K562 (cell line): ENCODE measurements around the gene CLSTN1. TPM values are rescaled to one million over a fixed set of nuclear protein-coding genes. Genes with fewer than 3 reads are reported as not detected.
A peak's percentile ranks its signal among the peaks of the same experiment; 100 is the strongest.

ENCODE experiments used
- ATAC-seq: fragments of 200-7000 bp; cut with Tn5 transposase; 3 replicates; pipeline ENCODE4 v1.9.1; 2020; ENCODE audit warnings: moderate library complexity
- BruUV-seq: library from RNA; stranded (reverse); fragments of 400-500 nt; replicated peaks from 2 replicates; lab custom pipeline; 2021; lab: Mats Ljungman, UMichigan
- CTCF ChIA-PET: fragments of 300-600 bp; formaldehyde crosslinking; extraction: SDS; loops from one replicate; lab custom pipeline; 2021; ENCODE audit warnings: low intra/inter-chr PET ratio; lab: Yijun Ruan, JAX
- POLR2A ChIA-PET: fragments of 300-600, 350-650 bp; sonication (Branson Sonifier 250); formaldehyde crosslinking; extraction: SDS; loops from one replicate; lab custom pipeline; 2021; ENCODE audit warnings: antibody characterized with exemption, inconsistent platforms; lab: Yijun Ruan, JAX
- DNase-seq, 4 experiments: peaks; one replicate each; pipeline versions ENCODE4 v3.0.0 to v3.0.0-alpha.2; 2011 to 2018; ENCODE audit warnings: low spot score in 3 of 4, mixed read lengths in 3 of 4; ENCODE audit errors: extremely low read depth in 1 of 4
- FAIRE-seq: peaks from 2 replicates; lab custom pipeline; 2011; peaks lifted over from hg19 to GRCh38; lab: Jason Lieb, UNC
- H2AFZ ChIP-seq: 2 replicates; pipeline ENCODE4 v1.6.0; 2011; ENCODE audit warnings: low read depth, low read length, control low read depth, inconsistent platforms
- H3K27ac ChIP-seq: fragments of 200-600 bp; 3 replicates; pipeline ENCODE4 v1.8.0; 2011; ENCODE audit warnings: low read depth, mild to moderate bottlenecking, control low read depth, inconsistent platforms, low read length, moderate library complexity, mixed read lengths; ENCODE audit errors: extremely low read depth
- H3K27me3 ChIP-seq, 2 experiments: fragments of 300-600 bp in 1 of 2; 2 replicates in 1 of 2; 3 replicates in 1 of 2; pipeline versions ENCODE4 v1.6.0 to v1.8.0; 2011; ENCODE audit warnings: inconsistent platforms in 2 of 2, low read length in 2 of 2, mild to moderate bottlenecking in 1 of 2, mixed read lengths in 1 of 2, moderate library complexity in 1 of 2; ENCODE audit not compliant: control insufficient read depth in 2 of 2, insufficient read depth in 2 of 2
- H3K36me3 ChIP-seq: fragments of 300-600 bp; 3 replicates; pipeline ENCODE4 v1.8.0; 2011; ENCODE audit warnings: mild to moderate bottlenecking, low read length, inconsistent platforms; ENCODE audit not compliant: control insufficient read depth, insufficient read depth
- H3K4me1 ChIP-seq, 2 experiments: fragments of 200-600 bp in 1 of 2; replicated peaks in 1 of 2; 2 replicates in 1 of 2; 3 replicates in 1 of 2; pipeline versions ENCODE4 v1.5.1 to v1.8.0; 2011; ENCODE audit warnings: inconsistent platforms in 2 of 2, low read length in 2 of 2, mild to moderate bottlenecking in 1 of 2, mixed read lengths in 1 of 2, moderate library complexity in 1 of 2; ENCODE audit not compliant: control insufficient read depth in 2 of 2, insufficient read depth in 2 of 2
- H3K4me2 ChIP-seq: 2 replicates; pipeline ENCODE4 v1.6.1; 2011; ENCODE audit warnings: low read length, control low read depth, inconsistent platforms, mixed read lengths; ENCODE audit not compliant: insufficient read depth
- H3K4me3 ChIP-seq: fragments of 200-600 bp; sonication (generic), shearing (Covaris generic); 2 replicates; pipeline ENCODE4 v1.5.1; 2016; ENCODE audit warnings: control low read depth, inconsistent platforms
- H3K79me2 ChIP-seq: fragments of 200-600 bp; 3 replicates; pipeline ENCODE4 v1.8.0; 2011; ENCODE audit warnings: low read length, inconsistent platforms; ENCODE audit not compliant: control insufficient read depth, insufficient read depth
- H3K9ac ChIP-seq, 2 experiments: 2 replicates each; pipeline versions ENCODE4 v1.6.0 to v1.6.1; 2011; ENCODE audit warnings: low read depth in 2 of 2, low read length in 2 of 2, control low read depth in 1 of 2, inconsistent platforms in 1 of 2, mild to moderate bottlenecking in 1 of 2, mixed read lengths in 1 of 2; ENCODE audit not compliant: insufficient read depth in 1 of 2
- H3K9me1 ChIP-seq: one replicate; pipeline ENCODE4 v1.6.0; 2011; ENCODE audit warnings: inconsistent platforms, mild to moderate bottlenecking, low read length, moderate library complexity; ENCODE audit not compliant: control insufficient read depth, insufficient read depth
- H3K9me3 ChIP-seq: replicated peaks from 2 replicates; pipeline ENCODE4 v1.5.1; 2011; ENCODE audit warnings: low read depth, low read length, inconsistent platforms; ENCODE audit not compliant: control insufficient read depth, insufficient read depth
- H4K20me1 ChIP-seq: replicated peaks from 2 replicates; pipeline ENCODE4 v1.6.1; 2011; ENCODE audit warnings: low read length, inconsistent platforms, mixed read lengths; ENCODE audit not compliant: control insufficient read depth, insufficient read depth
- ZNF133 ChIP-seq: fragments of 250-450 bp; sonication (Bioruptor Pico); IDR thresholded peaks from 2 replicates; pipeline ENCODE4 v1.4.0; 2020; ENCODE audit warnings: mild to moderate bottlenecking
- WGBS: fragments of 100-300 bp; shearing (Covaris generic); methylation state at CpG from one replicate; pipeline ENCODE4 v1.1.6; 2016; ENCODE audit warnings: low coverage, mixed read lengths; ENCODE audit not compliant: insufficient coverage; ENCODE audit errors: missing lambda C conversion rate; 5-methylcytosine and 5-hydroxymethylcytosine counted together
- in situ Hi-C: fragments of 300-500 bp; cut with MboI; formaldehyde crosslinking; loops from 4 replicates; pipeline ENCODE4 v1.15.0; 2018; ENCODE audit warnings: inconsistent platforms, mixed read lengths
- intact Hi-C: fragments of 100-400 bp; cut with micrococcal nuclease; formaldehyde crosslinking; loops from 2 replicates; pipeline ENCODE4 v1.14.2; 2022
- polyA plus RNA-seq, 8 experiments: library from polyadenylated mRNA; depleted of rRNA in 4 of 8; stranded (reverse) in 5 of 8; unstranded in 3 of 8; fragments of >200 nt; fragmentation: Nextera tagmentation in 2 of 8; fragmentation: Illumina TruSeq in 1 of 8; extraction: Ambion mirVana in 2 of 8; extraction: Trizol in 1 of 8; gene quantifications; 2 replicates each; pipeline versions ENCODE4 v1.2.1 to v1.2.3, GENCODE V29; 2011 to 2014; ENCODE audit warnings: inconsistent platforms in 1 of 8, missing spikeins in 1 of 8
- total RNA-seq, 7 experiments: library from RNA; depleted of rRNA in 6 of 7; stranded (reverse); fragments of >200 nt in 6 of 7; fragmentation: Illumina TruSeq in 2 of 7; extraction: Trizol in 2 of 7; gene quantifications; 2 replicates each; pipeline versions ENCODE4 v1.2.1 to v1.2.3, GENCODE V29; 2011 to 2021; ENCODE audit warnings: low replicate concordance in 1 of 7
- TF ChIP-seq, protein P1 (sequence below): sonication (generic); formaldehyde crosslinking; IDR thresholded peaks from 2 replicates; pipeline ENCODE4 v1.8.1; 2023; ENCODE audit warnings: missing genetic modification reagents, mild to moderate bottlenecking, borderline replicate concordance
- TF ChIP-seq, protein P2 (sequence below): sonication (generic); formaldehyde crosslinking; IDR thresholded peaks from 2 replicates; pipeline ENCODE4 v1.9.0; 2022; ENCODE audit warnings: mild to moderate bottlenecking, missing genetic modification reagents
- TF ChIP-seq, protein P3 (sequence below), 2 experiments: fragments of 200-800 bp in 1 of 2; sonication (Bioruptor generic) in 1 of 2; sonication (generic) in 1 of 2; formaldehyde crosslinking in 1 of 2; IDR thresholded peaks in 1 of 2; conservative IDR thresholded peaks in 1 of 2; 2 replicates each; pipeline versions ENCODE4 v1.5.0 to v1.6.1; 2016 to 2020; ENCODE audit warnings: missing compliant biosample characterization in 1 of 2, missing genetic modification characterization in 1 of 2, missing genetic modification reagents in 1 of 2

Gene CLSTN1
- total and polyA plus RNA-seq, 9 of the 15 experiments (the other 6 are each of a cell fraction or from before 2014, with no cell fraction given): 1.1 to 32.5 (median 13.3) TPM

GRCh38 chr1:9871707-9872425, 48.1 kb upstream of the CLSTN1 start:
- Histone ChIP-seq H3K9me1 (no peaks in the 10 kb centered on the region), H3K27ac (no peak overlapping the region), H3K4me2 (no peak overlapping the region), H3K36me3 (peaks cover 4% of the 10 kb centered on the region; the same call in 1 of the 3 replicates), H3K4me1 (peaks cover 5 to 30% of the 10 kb centered on the region in 2 experiments; a peak in 4 of 5 replicates), H4K20me1 (peaks cover 8% of the 10 kb centered on the region), H3K79me2 (no peaks in the 10 kb centered on the region), H3K9me3 (no peaks in the 10 kb centered on the region), H3K9ac (no peak overlapping the region; a peak in 1 of 4 replicates), H3K4me3 (no peak overlapping the region), H3K27me3 (no peaks in the 10 kb centered on the region), H2AFZ (no peak overlapping the region)
- no TSS peak for BruUV-seq
- ChIA-PET CTCF (interaction anchor here (1.0 kb wide), 1 partner anchor 556 kb away, joined by 3 read pairs; no protein-coding TSS in a partner anchor), POLR2A (interaction anchor here (0.6 to 2.3 kb wide), 4 partner anchors 10 to 243 kb away, joined by 3 to 17 read pairs (median 3); no protein-coding TSS in a partner anchor)
- FAIRE-seq (no peak), DNase-seq (no peak), ATAC-seq (no peak)
- TF ChIP-seq, protein P1, sequence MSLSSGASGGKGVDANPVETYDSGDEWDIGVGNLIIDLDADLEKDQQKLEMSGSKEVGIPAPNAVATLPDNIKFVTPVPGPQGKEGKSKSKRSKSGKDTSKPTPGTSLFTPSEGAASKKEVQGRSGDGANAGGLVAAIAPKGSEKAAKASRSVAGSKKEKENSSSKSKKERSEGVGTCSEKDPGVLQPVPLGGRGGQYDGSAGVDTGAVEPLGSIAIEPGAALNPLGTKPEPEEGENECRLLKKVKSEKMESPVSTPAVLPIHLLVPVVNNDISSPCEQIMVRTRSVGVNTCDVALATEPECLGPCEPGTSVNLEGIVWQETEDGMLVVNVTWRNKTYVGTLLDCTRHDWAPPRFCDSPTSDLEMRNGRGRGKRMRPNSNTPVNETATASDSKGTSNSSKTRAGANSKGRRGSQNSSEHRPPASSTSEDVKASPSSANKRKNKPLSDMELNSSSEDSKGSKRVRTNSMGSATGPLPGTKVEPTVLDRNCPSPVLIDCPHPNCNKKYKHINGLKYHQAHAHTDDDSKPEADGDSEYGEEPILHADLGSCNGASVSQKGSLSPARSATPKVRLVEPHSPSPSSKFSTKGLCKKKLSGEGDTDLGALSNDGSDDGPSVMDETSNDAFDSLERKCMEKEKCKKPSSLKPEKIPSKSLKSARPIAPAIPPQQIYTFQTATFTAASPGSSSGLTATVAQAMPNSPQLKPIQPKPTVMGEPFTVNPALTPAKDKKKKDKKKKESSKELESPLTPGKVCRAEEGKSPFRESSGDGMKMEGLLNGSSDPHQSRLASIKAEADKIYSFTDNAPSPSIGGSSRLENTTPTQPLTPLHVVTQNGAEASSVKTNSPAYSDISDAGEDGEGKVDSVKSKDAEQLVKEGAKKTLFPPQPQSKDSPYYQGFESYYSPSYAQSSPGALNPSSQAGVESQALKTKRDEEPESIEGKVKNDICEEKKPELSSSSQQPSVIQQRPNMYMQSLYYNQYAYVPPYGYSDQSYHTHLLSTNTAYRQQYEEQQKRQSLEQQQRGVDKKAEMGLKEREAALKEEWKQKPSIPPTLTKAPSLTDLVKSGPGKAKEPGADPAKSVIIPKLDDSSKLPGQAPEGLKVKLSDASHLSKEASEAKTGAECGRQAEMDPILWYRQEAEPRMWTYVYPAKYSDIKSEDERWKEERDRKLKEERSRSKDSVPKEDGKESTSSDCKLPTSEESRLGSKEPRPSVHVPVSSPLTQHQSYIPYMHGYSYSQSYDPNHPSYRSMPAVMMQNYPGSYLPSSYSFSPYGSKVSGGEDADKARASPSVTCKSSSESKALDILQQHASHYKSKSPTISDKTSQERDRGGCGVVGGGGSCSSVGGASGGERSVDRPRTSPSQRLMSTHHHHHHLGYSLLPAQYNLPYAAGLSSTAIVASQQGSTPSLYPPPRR (CRISPR knock-in tag): no peak
- TF ChIP-seq, protein P2, sequence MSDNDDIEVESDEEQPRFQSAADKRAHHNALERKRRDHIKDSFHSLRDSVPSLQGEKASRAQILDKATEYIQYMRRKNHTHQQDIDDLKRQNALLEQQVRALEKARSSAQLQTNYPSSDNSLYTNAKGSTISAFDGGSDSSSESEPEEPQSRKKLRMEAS (CRISPR knock-in tag): 0 out of 2 replicates have a peak, but pooled peaks have one; percentile 24
- no peak for TF ChIP-seq ZNF133 (CRISPR knock-in tag)
- TF ChIP-seq, protein P3, sequence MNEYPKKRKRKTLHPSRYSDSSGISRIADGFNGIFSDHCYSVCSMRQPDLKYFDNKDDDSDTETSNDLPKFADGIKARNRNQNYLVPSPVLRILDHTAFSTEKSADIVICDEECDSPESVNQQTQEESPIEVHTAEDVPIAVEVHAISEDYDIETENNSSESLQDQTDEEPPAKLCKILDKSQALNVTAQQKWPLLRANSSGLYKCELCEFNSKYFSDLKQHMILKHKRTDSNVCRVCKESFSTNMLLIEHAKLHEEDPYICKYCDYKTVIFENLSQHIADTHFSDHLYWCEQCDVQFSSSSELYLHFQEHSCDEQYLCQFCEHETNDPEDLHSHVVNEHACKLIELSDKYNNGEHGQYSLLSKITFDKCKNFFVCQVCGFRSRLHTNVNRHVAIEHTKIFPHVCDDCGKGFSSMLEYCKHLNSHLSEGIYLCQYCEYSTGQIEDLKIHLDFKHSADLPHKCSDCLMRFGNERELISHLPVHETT (CRISPR knock-in tag; conservative IDR thresholded peaks at IDR 0.05 in 1 of 2, IDR thresholded peaks at IDR 0.05 in 1 of 2): 0 out of 4 replicates have a peak, but pooled peaks of 1 of the 2 experiments have one; percentile 26
- 44% methylated on average over 20 of the region's 20 CpGs for WGBS
- in situ Hi-C loops (loop anchor here (5.0 to 10.0 kb wide), 2 partner anchors 73 to 555 kb away; partner anchors contain the start of genes LZIC and NMNAT1), intact Hi-C loops (no loop called here)
